Measurements from ENCODE around the gene SEC14L3.

- no peak for TF ChIP-seq EZH2 (IDR thresholded peaks at IDR 0.05)
- no peak for TF ChIP-seq POLR2AphosphoS5 (IDR thresholded peaks at IDR 0.05; ENCODE audit: borderline replicate concordance, low read depth, low read length)
- TF ChIP-seq FOXP2 (optimal IDR thresholded peaks at IDR 0.05; ENCODE audit: control extremely low read depth, extremely low read length, insufficient read depth): no peak
These were observed 32.0 kb downstream of the SEC14L3 start for GRCh38 chr22:30439836-30440235.
